HG03520 (cell line): Measurements from ENCODE around the gene TEX2.

Source experiments
- ATAC-seq: cut with Tn5 transposase; IDR thresholded peaks from one replicate; pipeline ENCODE4 v1.9.1; 2021; ENCODE audit warnings: mild to moderate bottlenecking, moderate library complexity; ENCODE audit not compliant: unreplicated experiment

The TEX2 gene

GRCh38 chr17:64165347-64165746, 97.7 kb downstream of the TEX2 start:
- no peak for ATAC-seq

- ATAC-seq = no peak
These were observed 98.3 kb downstream of the TEX2 start for GRCh38 chr17:64164596-64165285.

GRCh38 chr17:64163468-64163867, 99.6 kb downstream of the TEX2 start:
- ATAC-seq = no peak

GRCh38 chr17:64162554-64162953, 100.5 kb downstream of the TEX2 start:
- ATAC-seq = no peak

GRCh38 chr17:64161380-64162176, 101.5 kb downstream of the TEX2 start:
- ATAC-seq = no peak

- ATAC-seq = no peak
These were observed 102.7 kb downstream of the TEX2 start for GRCh38 chr17:64160378-64160777.

- ATAC-seq = no peak
These were observed 104.0 kb downstream of the TEX2 start for GRCh38 chr17:64158831-64159590.

- ATAC-seq = no peak
These were observed 104.7 kb downstream of the TEX2 start for GRCh38 chr17:64158406-64158805.

GRCh38 chr17:64157669-64158180, 105.3 kb downstream of the TEX2 start:
- no peak for ATAC-seq

GRCh38 chr17:64156670-64157069, 106.4 kb downstream of the TEX2 start:
- ATAC-seq = no peak

GRCh38 chr17:64155751-64156544, 107.1 kb downstream of the TEX2 start:
- no peak for ATAC-seq

- ATAC-seq = no peak
These were observed 107.9 kb downstream of the TEX2 start for GRCh38 chr17:64155129-64155528.

- ATAC-seq = no peak
These were observed 108.3 kb downstream of the TEX2 start for GRCh38 chr17:64154717-64155116.

- ATAC-seq = no peak
These were observed 108.8 kb downstream of the TEX2 start for GRCh38 chr17:64154313-64154695.

- no peak for ATAC-seq
These were observed 109.3 kb downstream of the TEX2 start for GRCh38 chr17:64153565-64154312.

GRCh38 chr17:64152428-64153125, 110.5 kb downstream of the TEX2 start:
- ATAC-seq = no peak

GRCh38 chr17:64151016-64151368, 112.1 kb downstream of the TEX2 start:
- ATAC-seq = no peak

- ATAC-seq = no peak
These were observed 112.6 kb downstream of the TEX2 start for GRCh38 chr17:64150237-64151015.

- no peak for ATAC-seq
These were observed 113.9 kb downstream of the TEX2 start for GRCh38 chr17:64149196-64149595.
